NCI-H510A (cell line): ENCODE results near the gene SMOC2.
"Not testable (repeated sequence)": the region's sequence is repeated elsewhere in the genome, so short reads cannot be mapped to it uniquely, and the experiment has no call there.

Source experiments
- DNase-seq: peaks from one replicate; lab custom pipeline; 2025; lab: John Stamatoyannopoulos, UW

SMOC2 gene

GRCh38 chr6:168655462-168656152 lies 214.6 kb downstream of the SMOC2 start:
- DNase-seq, result no peak

GRCh38 chr6:168658059-168658458 lies 217.1 kb downstream of the SMOC2 start:
- no peak for DNase-seq

GRCh38 chr6:168660400-168660945 lies 219.5 kb downstream of the SMOC2 start:
- no peak for DNase-seq

- no peak for DNase-seq
These were observed 221.4 kb downstream of the SMOC2 start for GRCh38 chr6:168662301-168662936.

- DNase-seq, result no peak
These were observed 222.1 kb downstream of the SMOC2 start for GRCh38 chr6:168663041-168663440.

- DNase-seq, result no peak
These were observed 224.0 kb downstream of the SMOC2 start for GRCh38 chr6:168664956-168665355.

- no peak for DNase-seq
These were observed 225.2 kb downstream of the SMOC2 start for GRCh38 chr6:168666170-168666569.

GRCh38 chr6:168666699-168667427 lies 225.9 kb downstream of the SMOC2 start:
- DNase-seq, result no peak

GRCh38 chr6:168667428-168667805 lies 226.4 kb downstream of the SMOC2 start:
- DNase-seq, result no peak

GRCh38 chr6:168670401-168670985 lies 229.5 kb downstream of the SMOC2 start:
- DNase-seq, result no peak

- no peak for DNase-seq
These were observed 230.3 kb downstream of the SMOC2 start for GRCh38 chr6:168671028-168671862.

GRCh38 chr6:168671863-168672546 lies 231.0 kb downstream of the SMOC2 start:
- DNase-seq, result no peak

- no peak for DNase-seq
These were observed 233.6 kb downstream of the SMOC2 start for GRCh38 chr6:168674595-168674994.

GRCh38 chr6:168675375-168675774 lies 234.4 kb downstream of the SMOC2 start:
- DNase-seq, result no peak

- DNase-seq, result no peak
These were observed 235.1 kb downstream of the SMOC2 start for GRCh38 chr6:168675933-168676551.

- DNase-seq, result no peak
These were observed 235.8 kb downstream of the SMOC2 start for GRCh38 chr6:168676552-168677322.

- not testable (repeated sequence) for DNase-seq
These were observed 236.4 kb downstream of the SMOC2 start for GRCh38 chr6:168677323-168677781.

GRCh38 chr6:168678077-168678476 lies 237.1 kb downstream of the SMOC2 start:
- DNase-seq, result peak; percentile 13

- no peak for DNase-seq
These were observed 237.6 kb downstream of the SMOC2 start for GRCh38 chr6:168678588-168678987.

GRCh38 chr6:168681748-168682147 lies 240.8 kb downstream of the SMOC2 start:
- DNase-seq, result no peak
